KMS-11 (cell line): ENCODE results near the gene ACTR3C.

ENCODE experiments used
- H2AFZ ChIP-seq: fragments of 200-600 bp; sonication (generic); 2 replicates; pipeline ENCODE4 v1.6.1; 2016; ENCODE audit warnings: antibody characterized with exemption, mixed run types, low read depth
- H3K27ac ChIP-seq: fragments of 200-600 bp; sonication (generic); 2 replicates; pipeline ENCODE4 v1.6.1; 2016; ENCODE audit warnings: mild to moderate bottlenecking, mixed run types
- H3K27me3 ChIP-seq: fragments of 200-600 bp; sonication (generic); 2 replicates; pipeline ENCODE4 v1.6.1; 2017; ENCODE audit warnings: mild to moderate bottlenecking, low read depth, mixed run types, moderate library complexity; ENCODE audit not compliant: insufficient read depth
- H3K36me3 ChIP-seq: fragments of 200-600 bp; sonication (generic); 2 replicates; pipeline ENCODE4 v1.6.1; 2017; ENCODE audit warnings: mild to moderate bottlenecking, mixed run types; ENCODE audit not compliant: insufficient read depth
- H3K4me1 ChIP-seq: fragments of 200-600 bp; sonication (generic); 2 replicates; pipeline ENCODE4 v1.6.1; 2016; ENCODE audit warnings: mild to moderate bottlenecking, low read depth, mixed run types; ENCODE audit not compliant: poor library complexity, severe bottlenecking
- H3K4me2 ChIP-seq: fragments of 200-600 bp; sonication (generic); 2 replicates; pipeline ENCODE4 v1.7.0; 2016; ENCODE audit warnings: mild to moderate bottlenecking, mixed run types
- H3K4me3 ChIP-seq: fragments of 200-600 bp; sonication (generic); IDR thresholded peaks from 2 replicates; pipeline ENCODE4 v1.6.1; 2017; ENCODE audit warnings: low read depth, low read length, mixed read lengths; ENCODE audit not compliant: insufficient read depth
- H3K79me2 ChIP-seq: fragments of 200-600 bp; sonication (generic); 2 replicates; pipeline ENCODE4 v1.6.1; 2016; ENCODE audit warnings: low read depth, mixed run types; ENCODE audit not compliant: insufficient read depth
- H3K9ac ChIP-seq: fragments of 200-600 bp; sonication (generic); 2 replicates; pipeline ENCODE4 v1.6.1; 2016; ENCODE audit warnings: mild to moderate bottlenecking, mixed run types
- H4K20me1 ChIP-seq: fragments of 200-600 bp; sonication (generic); 2 replicates; pipeline ENCODE4 v1.6.1; 2016; ENCODE audit warnings: mild to moderate bottlenecking, mixed run types; ENCODE audit not compliant: insufficient read depth
- CTCF ChIP-seq: fragments of 200-600 bp; sonication (generic); conservative IDR thresholded peaks from 2 replicates; pipeline ENCODE4 v1.6.1; 2017; ENCODE audit warnings: low read depth, mild to moderate bottlenecking, antibody characterized with exemption, low read length, moderate library complexity, mixed read lengths

The ACTR3C gene

GRCh38 chr7:150346922-150347321, 23.6 kb upstream of the ACTR3C start:
- Histone ChIP-seq H3K27me3 (no peaks in the 10 kb centered on the region), H3K27ac (no peak overlapping the region), H3K79me2 (no peaks in the 10 kb centered on the region), H4K20me1 (no peaks in the 10 kb centered on the region), H3K36me3 (no peaks in the 10 kb centered on the region), H2AFZ (no peak overlapping the region), H3K4me3 (no peak overlapping the region), H3K4me2 (no peak overlapping the region), H3K9ac (no peak overlapping the region), H3K4me1 (no peaks in the 10 kb centered on the region)
- TF ChIP-seq CTCF: no peak

GRCh38 chr7:150345012-150345411, 21.7 kb upstream of the ACTR3C start:
- Histone ChIP-seq H2AFZ (no peak overlapping the region), H3K4me2 (no peak overlapping the region), H3K27ac (no peak overlapping the region), H3K9ac (no peak overlapping the region), H3K4me3 (no peak overlapping the region), H3K27me3 (no peaks in the 10 kb centered on the region), H3K79me2 (no peaks in the 10 kb centered on the region), H4K20me1 (no peaks in the 10 kb centered on the region), H3K36me3 (no peaks in the 10 kb centered on the region), H3K4me1 (no peaks in the 10 kb centered on the region)
- TF ChIP-seq CTCF: no peak

GRCh38 chr7:150344299-150344698, 21.0 kb upstream of the ACTR3C start:
- Histone ChIP-seq H3K27me3 (no peaks in the 10 kb centered on the region), H3K79me2 (no peaks in the 10 kb centered on the region)

GRCh38 chr7:150343225-150343624, 19.9 kb upstream of the ACTR3C start:
- no peaks in the 10 kb centered on the region for H3K36me3 ChIP-seq
- H3K4me1 ChIP-seq: no peaks in the 10 kb centered on the region
- no peak overlapping the region for H2AFZ ChIP-seq
- TF ChIP-seq CTCF: no peak
- no peak overlapping the region for H3K27ac ChIP-seq
- no peak overlapping the region for H3K4me2 ChIP-seq
- H4K20me1 ChIP-seq: no peaks in the 10 kb centered on the region
- H3K27me3 ChIP-seq: no peaks in the 10 kb centered on the region
- no peaks in the 10 kb centered on the region for H3K79me2 ChIP-seq
- H3K9ac ChIP-seq: no peak overlapping the region
- no peak overlapping the region for H3K4me3 ChIP-seq

More at GRCh38 chr7:150344299-150344698, 21.0 kb upstream of the ACTR3C start:
- no peak for TF ChIP-seq CTCF
- H3K4me2 ChIP-seq: no peak overlapping the region
- H3K4me1 ChIP-seq: no peaks in the 10 kb centered on the region
- H3K4me3 ChIP-seq: no peak overlapping the region
- no peak overlapping the region for H3K27ac ChIP-seq
- no peak overlapping the region for H3K9ac ChIP-seq
- H2AFZ ChIP-seq: no peak overlapping the region
- no peaks in the 10 kb centered on the region for H4K20me1 ChIP-seq
- no peaks in the 10 kb centered on the region for H3K36me3 ChIP-seq

GRCh38 chr7:150342121-150342408, 18.7 kb upstream of the ACTR3C start:
- Histone ChIP-seq H3K27me3 (no peaks in the 10 kb centered on the region), H3K9ac (no peak overlapping the region), H3K36me3 (no peaks in the 10 kb centered on the region), H3K27ac (no peak overlapping the region), H3K79me2 (no peaks in the 10 kb centered on the region), H3K4me2 (no peak overlapping the region), H3K4me1 (no peaks in the 10 kb centered on the region), H4K20me1 (no peaks in the 10 kb centered on the region), H2AFZ (no peak overlapping the region), H3K4me3 (no peak overlapping the region)
- no peak for TF ChIP-seq CTCF
